Measurements from ENCODE around the gene IFIT1. TPM values are rescaled to one million over a fixed set of nuclear protein-coding genes. Genes with fewer than 3 reads are reported as not detected.

IFIT1 gene
- total RNA-seq, 1 experiment from 2014 or later = 0.26 TPM

- intact Hi-C loops (cut with micrococcal nuclease) = no loop called here
- peaks cover 3% of the 10 kb centered on the region for H3K4me1 Mint-ChIP-seq (ENCODE audit: insufficient read depth, unreplicated experiment)
- POLR2A ChIA-PET = interaction anchor here (0.6 to 1.5 kb wide), 4 partner anchors 14 to 633 kb away, joined by 3 to 4 read pairs (median 3); no protein-coding TSS in a partner anchor
- TF ChIP-seq CTCF (IDR thresholded peaks at IDR 0.05; ENCODE audit: unreplicated experiment) = no peak
- peaks cover 6% of the 10 kb centered on the region for H3K36me3 Mint-ChIP-seq (ENCODE audit: insufficient read depth, unreplicated experiment)
- no peaks in the 10 kb centered on the region for H3K27me3 Mint-ChIP-seq (ENCODE audit: insufficient read depth, unreplicated experiment)
- peaks cover 6% of the 10 kb centered on the region for H3K9me3 Mint-ChIP-seq (ENCODE audit: unreplicated experiment)
- H3K4me3 Mint-ChIP-seq (ENCODE audit: unreplicated experiment) = no peak overlapping the region
- no peak overlapping the region for H3K27ac Mint-ChIP-seq (ENCODE audit: low read depth, unreplicated experiment)
- DNase-seq (ENCODE audit: unreplicated experiment) = no peak
- CTCF ChIA-PET = interaction anchor here (0.7 to 5.7 kb wide), 2 partner anchors 11 to 32 kb away, joined by 4 to 40 read pairs; no protein-coding TSS in a partner anchor
- no TSS peak for BruUV-seq (replicated peaks)
Measured at GRCh38 chr10:89357975-89358374, 34.4 kb upstream of the IFIT1 start.

GRCh38 chr10:89360157-89360556 is 32.3 kb upstream of the IFIT1 start:
- intact Hi-C loops (cut with micrococcal nuclease) = no loop called here
- H3K27ac Mint-ChIP-seq (ENCODE audit: low read depth, unreplicated experiment) = no peak overlapping the region
- no TSS peak for BruUV-seq (replicated peaks)
- CTCF ChIA-PET = interaction anchor here (0.7 kb wide), 1 partner anchor 8 kb away, joined by 3 read pairs; no protein-coding TSS in a partner anchor
- H3K4me1 Mint-ChIP-seq (ENCODE audit: insufficient read depth, unreplicated experiment) = no peaks in the 10 kb centered on the region
- no peak for DNase-seq (ENCODE audit: unreplicated experiment)
- H3K4me3 Mint-ChIP-seq (ENCODE audit: unreplicated experiment) = no peak overlapping the region
- no peak for TF ChIP-seq CTCF (IDR thresholded peaks at IDR 0.05; ENCODE audit: unreplicated experiment)
- POLR2A ChIA-PET = no interaction called here
- no peaks in the 10 kb centered on the region for H3K27me3 Mint-ChIP-seq (ENCODE audit: insufficient read depth, unreplicated experiment)
- H3K36me3 Mint-ChIP-seq (ENCODE audit: insufficient read depth, unreplicated experiment) = no peaks in the 10 kb centered on the region
- H3K9me3 Mint-ChIP-seq (ENCODE audit: unreplicated experiment) = no peaks in the 10 kb centered on the region

- BruUV-seq (replicated peaks) = no TSS peak
- H3K4me3 Mint-ChIP-seq (ENCODE audit: unreplicated experiment) = no peak overlapping the region
- H3K36me3 Mint-ChIP-seq (ENCODE audit: insufficient read depth, unreplicated experiment) = no peaks in the 10 kb centered on the region
- ChIA-PET CTCF (interaction anchor here (0.8 to 1.1 kb wide), 2 partner anchors 55 to 144 kb away, joined by 3 read pairs; no protein-coding TSS in a partner anchor), POLR2A (interaction anchor here (0.8 to 1.3 kb wide), 2 partner anchors 11 to 16 kb away, joined by 4 read pairs; no protein-coding TSS in a partner anchor)
- intact Hi-C loops (cut with micrococcal nuclease) = no loop called here
- no peaks in the 10 kb centered on the region for H3K4me1 Mint-ChIP-seq (ENCODE audit: insufficient read depth, unreplicated experiment)
- DNase-seq (ENCODE audit: unreplicated experiment) = no peak
- no peaks in the 10 kb centered on the region for H3K9me3 Mint-ChIP-seq (ENCODE audit: unreplicated experiment)
- H3K27ac Mint-ChIP-seq (ENCODE audit: low read depth, unreplicated experiment) = no peak overlapping the region
- TF ChIP-seq CTCF (IDR thresholded peaks at IDR 0.05; ENCODE audit: unreplicated experiment) = no peak
- H3K27me3 Mint-ChIP-seq (ENCODE audit: insufficient read depth, unreplicated experiment) = no peaks in the 10 kb centered on the region
Measured at GRCh38 chr10:89362929-89363328, 29.5 kb upstream of the IFIT1 start.

GRCh38 chr10:89363729-89364442 is 28.5 kb upstream of the IFIT1 start:
- TF ChIP-seq CTCF (IDR thresholded peaks at IDR 0.05; ENCODE audit: unreplicated experiment) = no peak
- BruUV-seq (replicated peaks) = no TSS peak
- ChIA-PET POLR2A (interaction anchor here (0.6 to 1.3 kb wide), 3 partner anchors 11 to 17 kb away, joined by 3 to 5 read pairs (median 4); no protein-coding TSS in a partner anchor), CTCF (interaction anchor here (0.6 to 1.4 kb wide), 3 partner anchors 81 to 553 kb away, joined by 3 to 4 read pairs (median 4); no protein-coding TSS in a partner anchor)
- Mint-ChIP-seq H3K9me3 (ENCODE audit: unreplicated experiment) (no peaks in the 10 kb centered on the region), H3K4me3 (ENCODE audit: unreplicated experiment) (no peak overlapping the region), H3K4me1 (ENCODE audit: insufficient read depth, unreplicated experiment) (no peaks in the 10 kb centered on the region), H3K36me3 (ENCODE audit: insufficient read depth, unreplicated experiment) (no peaks in the 10 kb centered on the region), H3K27me3 (ENCODE audit: insufficient read depth, unreplicated experiment) (no peaks in the 10 kb centered on the region), H3K27ac (ENCODE audit: low read depth, unreplicated experiment) (no peak overlapping the region)
- intact Hi-C loops (cut with micrococcal nuclease) = no loop called here
- DNase-seq (ENCODE audit: unreplicated experiment) = no peak

All from MCF 10A (cell line).